ENCODE measurements around the gene NR1I2. TPM values are rescaled to one million over a fixed set of nuclear protein-coding genes. Genes with fewer than 3 reads are reported as not detected.

NR1I2 gene
- total RNA-seq, 6 experiments from 2014 or later: not detected

GRCh38 chr3:119745942-119746341 lies 36.0 kb upstream of the NR1I2 start:
- H3K4me3 Mint-ChIP-seq: no peak overlapping the region
- TF ChIP-seq, protein P1, sequence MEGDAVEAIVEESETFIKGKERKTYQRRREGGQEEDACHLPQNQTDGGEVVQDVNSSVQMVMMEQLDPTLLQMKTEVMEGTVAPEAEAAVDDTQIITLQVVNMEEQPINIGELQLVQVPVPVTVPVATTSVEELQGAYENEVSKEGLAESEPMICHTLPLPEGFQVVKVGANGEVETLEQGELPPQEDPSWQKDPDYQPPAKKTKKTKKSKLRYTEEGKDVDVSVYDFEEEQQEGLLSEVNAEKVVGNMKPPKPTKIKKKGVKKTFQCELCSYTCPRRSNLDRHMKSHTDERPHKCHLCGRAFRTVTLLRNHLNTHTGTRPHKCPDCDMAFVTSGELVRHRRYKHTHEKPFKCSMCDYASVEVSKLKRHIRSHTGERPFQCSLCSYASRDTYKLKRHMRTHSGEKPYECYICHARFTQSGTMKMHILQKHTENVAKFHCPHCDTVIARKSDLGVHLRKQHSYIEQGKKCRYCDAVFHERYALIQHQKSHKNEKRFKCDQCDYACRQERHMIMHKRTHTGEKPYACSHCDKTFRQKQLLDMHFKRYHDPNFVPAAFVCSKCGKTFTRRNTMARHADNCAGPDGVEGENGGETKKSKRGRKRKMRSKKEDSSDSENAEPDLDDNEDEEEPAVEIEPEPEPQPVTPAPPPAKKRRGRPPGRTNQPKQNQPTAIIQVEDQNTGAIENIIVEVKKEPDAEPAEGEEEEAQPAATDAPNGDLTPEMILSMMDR (IDR thresholded peaks at IDR 0.05): no peak
- H3K27me3 Mint-ChIP-seq (ENCODE audit: insufficient read depth): peaks cover 25% of the 10 kb centered on the region
- H3K27ac Mint-ChIP-seq: no peak overlapping the region
- no peaks in the 10 kb centered on the region for H3K4me1 Mint-ChIP-seq (ENCODE audit: low read depth)
- no peak for DNase-seq
- no peaks in the 10 kb centered on the region for H3K9me3 Mint-ChIP-seq
- no peaks in the 10 kb centered on the region for H3K36me3 Mint-ChIP-seq (ENCODE audit: low read depth)

GRCh38 chr3:119746423-119746822 lies 35.5 kb upstream of the NR1I2 start:
- peaks cover 24% of the 10 kb centered on the region for H3K27me3 Mint-ChIP-seq (ENCODE audit: insufficient read depth)
- H3K4me1 Mint-ChIP-seq (ENCODE audit: low read depth): no peaks in the 10 kb centered on the region
- no peaks in the 10 kb centered on the region for H3K36me3 Mint-ChIP-seq (ENCODE audit: low read depth)
- no peak overlapping the region for H3K4me3 Mint-ChIP-seq
- H3K9me3 Mint-ChIP-seq: no peaks in the 10 kb centered on the region
- TF ChIP-seq, protein P1 (IDR thresholded peaks at IDR 0.05): no peak
- no peak overlapping the region for H3K27ac Mint-ChIP-seq
- DNase-seq: no peak

DNA sequence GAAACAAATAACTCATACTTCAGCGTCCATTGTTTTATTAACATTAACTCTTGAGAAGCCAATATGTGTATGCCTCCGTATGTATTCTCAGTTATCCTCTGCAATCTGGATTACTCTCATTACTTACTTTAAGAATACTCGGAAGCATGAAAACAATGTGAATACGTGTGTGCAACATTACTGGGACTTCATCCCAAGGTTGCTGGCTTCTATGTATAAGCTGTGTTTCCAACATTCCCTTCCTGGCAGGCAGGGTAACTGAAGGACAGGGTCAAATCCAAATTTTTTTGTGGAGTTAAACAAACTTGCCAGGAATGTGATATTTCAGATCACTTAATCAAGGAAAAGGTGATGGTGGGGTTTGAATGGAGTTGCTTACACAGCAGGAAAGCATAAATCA lies 34.5 kb upstream of the NR1I2 start:
- Mint-ChIP-seq H3K4me1 (ENCODE audit: low read depth) (no peaks in the 10 kb centered on the region), H3K36me3 (ENCODE audit: low read depth) (no peaks in the 10 kb centered on the region), H3K9me3 (no peaks in the 10 kb centered on the region), H3K27me3 (ENCODE audit: insufficient read depth) (peaks cover 22% of the 10 kb centered on the region), H3K27ac (no peak overlapping the region), H3K4me3 (no peak overlapping the region)
- TF ChIP-seq, protein P1 (IDR thresholded peaks at IDR 0.05): no peak
- DNase-seq: no peak

- Mint-ChIP-seq H3K27me3 (ENCODE audit: insufficient read depth) (peaks cover 23% of the 10 kb centered on the region), H3K36me3 (ENCODE audit: low read depth) (no peaks in the 10 kb centered on the region), H3K9me3 (no peaks in the 10 kb centered on the region), H3K4me1 (ENCODE audit: low read depth) (no peaks in the 10 kb centered on the region), H3K4me3 (no peak overlapping the region), H3K27ac (no peak overlapping the region)
- DNase-seq: no peak
- TF ChIP-seq, protein P1 (IDR thresholded peaks at IDR 0.05): no peak
Observed at GRCh38 chr3:119748991-119749390, 32.9 kb upstream of the NR1I2 start.

- Mint-ChIP-seq H3K4me1 (ENCODE audit: low read depth) (no peaks in the 10 kb centered on the region), H3K9me3 (no peaks in the 10 kb centered on the region), H3K36me3 (ENCODE audit: low read depth) (no peaks in the 10 kb centered on the region), H3K27ac (no peak overlapping the region), H3K4me3 (no peak overlapping the region), H3K27me3 (ENCODE audit: insufficient read depth) (peaks cover 23% of the 10 kb centered on the region)
- TF ChIP-seq, protein P1 (IDR thresholded peaks at IDR 0.05): no peak
- DNase-seq: no peak
Observed at GRCh38 chr3:119751423-119751822, 30.5 kb upstream of the NR1I2 start.

DNA sequence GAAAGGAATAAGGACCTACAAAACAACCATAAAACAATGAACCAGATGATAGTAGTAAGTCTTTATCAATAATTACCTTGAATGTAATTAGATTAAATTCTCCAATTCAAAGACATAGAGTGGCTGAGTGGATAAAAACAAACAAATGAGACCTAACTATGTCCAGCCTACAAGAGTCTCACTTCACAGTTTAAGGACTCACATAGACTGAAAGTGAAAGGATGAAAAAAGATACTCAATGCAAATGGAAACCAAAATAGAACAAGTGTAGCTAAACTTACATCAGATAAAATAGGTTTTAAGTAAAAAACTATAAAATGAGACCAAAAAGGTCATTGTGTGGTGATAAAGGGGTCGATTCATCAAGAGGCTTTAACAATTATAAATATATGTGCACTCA lies 21.9 kb upstream of the NR1I2 start:
- DNase-seq: no peak
- H3K36me3 Mint-ChIP-seq (ENCODE audit: low read depth): peaks cover 8% of the 10 kb centered on the region
- peaks cover 20% of the 10 kb centered on the region for H3K9me3 Mint-ChIP-seq
- TF ChIP-seq, protein P1 (IDR thresholded peaks at IDR 0.05): no peak
- no peak overlapping the region for H3K27ac Mint-ChIP-seq
- H3K4me3 Mint-ChIP-seq: no peak overlapping the region
- H3K4me1 Mint-ChIP-seq (ENCODE audit: low read depth): no peaks in the 10 kb centered on the region
- H3K27me3 Mint-ChIP-seq (ENCODE audit: insufficient read depth): peaks cover 20% of the 10 kb centered on the region

Data from HFFc6 (cell line).